ENCODE results near the gene CLPTM1.
"Not testable (repeated sequence)": the region's sequence is repeated elsewhere in the genome, so short reads cannot be mapped to it uniquely, and the experiment has no call there.

Gene CLPTM1

GRCh38 chr19:44954649-44955504 is at the start of gene CLPTM1:
Gene CLPTM1, plus strand, starts transcription at chr19:44955380. Its CDS starts 16 bp downstream, at chr19:44955396.
- Histone ChIP-seq H3K36me3 (ENCODE audit: control insufficient read depth, insufficient read depth, low read length) (peaks cover 13% of the 10 kb centered on the region; the same call in 1 of the 2 replicates), H3K4me1 (ENCODE audit: control insufficient read depth, insufficient read depth, low read length) (peaks cover 9% of the 10 kb centered on the region), H3K27me3 (ENCODE audit: control insufficient read depth, insufficient read depth, low read length) (no peaks in the 10 kb centered on the region), H3K9me3 (ENCODE audit: control insufficient read depth, insufficient read depth, low read length) (no peaks in the 10 kb centered on the region), H3K27ac (ENCODE audit: low read depth, low read length) (peak within 1 kb of the TSS; percentile 96), H3K4me3 (ENCODE audit: low read depth, low read length) (peak within 1 kb of the TSS; percentile 90), H3K9ac (ENCODE audit: low read depth, low read length) (peak within 1 kb of the TSS; percentile 86)

DNA sequence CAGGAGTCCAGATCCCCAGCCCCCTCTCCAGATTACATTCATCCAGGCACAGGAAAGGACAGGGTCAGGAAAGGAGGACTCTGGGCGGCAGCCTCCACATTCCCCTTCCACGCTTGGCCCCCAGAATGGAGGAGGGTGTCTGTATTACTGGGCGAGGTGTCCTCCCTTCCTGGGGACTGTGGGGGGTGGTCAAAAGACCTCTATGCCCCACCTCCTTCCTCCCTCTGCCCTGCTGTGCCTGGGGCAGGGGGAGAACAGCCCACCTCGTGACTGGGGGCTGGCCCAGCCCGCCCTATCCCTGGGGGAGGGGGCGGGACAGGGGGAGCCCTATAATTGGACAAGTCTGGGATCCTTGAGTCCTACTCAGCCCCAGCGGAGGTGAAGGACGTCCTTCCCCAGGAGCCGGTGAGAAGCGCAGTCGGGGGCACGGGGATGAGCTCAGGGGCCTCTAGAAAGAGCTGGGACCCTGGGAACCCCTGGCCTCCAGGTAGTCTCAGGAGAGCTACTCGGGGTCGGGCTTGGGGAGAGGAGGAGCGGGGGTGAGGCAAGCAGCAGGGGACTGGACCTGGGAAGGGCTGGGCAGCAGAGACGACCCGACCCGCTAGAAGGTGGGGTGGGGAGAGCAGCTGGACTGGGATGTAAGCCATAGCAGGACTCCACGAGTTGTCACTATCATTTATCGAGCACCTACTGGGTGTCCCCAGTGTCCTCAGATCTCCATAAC is 49.6 kb upstream of the CLPTM1 start, which contains the start of gene APOE:
TSS of gene APOE (plus strand) at position 360 of the 724 bp plus-strand sequence. CDS start 829 bp downstream, outside the sequence.
- Histone ChIP-seq H3K9me3 (ENCODE audit: control insufficient read depth, insufficient read depth, low read length) (no peaks in the 10 kb centered on the region), H3K27ac (ENCODE audit: low read depth, low read length) (peak within 1 kb of the TSS; percentile 90), H3K4me1 (ENCODE audit: control insufficient read depth, insufficient read depth, low read length) (peaks cover 5% of the 10 kb centered on the region; the same call in 1 of the 2 replicates), H3K36me3 (ENCODE audit: control insufficient read depth, insufficient read depth, low read length) (peaks cover 45% of the 10 kb centered on the region), H3K27me3 (ENCODE audit: control insufficient read depth, insufficient read depth, low read length) (no peaks in the 10 kb centered on the region), H3K4me3 (ENCODE audit: low read depth, low read length) (peak within 1 kb of the TSS; percentile 90), H3K9ac (ENCODE audit: low read depth, low read length) (peak within 1 kb of the TSS; percentile 81)

- no peaks in the 10 kb centered on the region for H3K9me3 ChIP-seq (ENCODE audit: control insufficient read depth, insufficient read depth, low read length)
- H3K27ac ChIP-seq (ENCODE audit: low read depth, low read length): no peak overlapping the region
- peaks cover 10% of the 10 kb centered on the region; the same call in 1 of the 2 replicates for H3K4me1 ChIP-seq (ENCODE audit: control insufficient read depth, insufficient read depth, low read length)
- H3K9ac ChIP-seq (ENCODE audit: low read depth, low read length): no peak overlapping the region
- H3K36me3 ChIP-seq (ENCODE audit: control insufficient read depth, insufficient read depth, low read length): peaks cover 26% of the 10 kb centered on the region
- H3K4me3 ChIP-seq (ENCODE audit: low read depth, low read length): no peak overlapping the region
- H3K27me3 ChIP-seq (ENCODE audit: control insufficient read depth, insufficient read depth, low read length): no peaks in the 10 kb centered on the region
These were observed 47.6 kb upstream of the CLPTM1 start for GRCh38 chr19:44907613-44908012.

- peaks cover 10% of the 10 kb centered on the region; the same call in 1 of the 2 replicates for H3K4me1 ChIP-seq (ENCODE audit: control insufficient read depth, insufficient read depth, low read length)
- H3K9me3 ChIP-seq (ENCODE audit: control insufficient read depth, insufficient read depth, low read length): no peaks in the 10 kb centered on the region
- peaks cover 20% of the 10 kb centered on the region for H3K36me3 ChIP-seq (ENCODE audit: control insufficient read depth, insufficient read depth, low read length)
- no peaks in the 10 kb centered on the region for H3K27me3 ChIP-seq (ENCODE audit: control insufficient read depth, insufficient read depth, low read length)
- H3K4me3 ChIP-seq (ENCODE audit: low read depth, low read length): no peak overlapping the region
- H3K9ac ChIP-seq (ENCODE audit: low read depth, low read length): no peak overlapping the region
- H3K27ac ChIP-seq (ENCODE audit: low read depth, low read length): no peak overlapping the region
These were observed 46.9 kb upstream of the CLPTM1 start for GRCh38 chr19:44908074-44908835.

DNA sequence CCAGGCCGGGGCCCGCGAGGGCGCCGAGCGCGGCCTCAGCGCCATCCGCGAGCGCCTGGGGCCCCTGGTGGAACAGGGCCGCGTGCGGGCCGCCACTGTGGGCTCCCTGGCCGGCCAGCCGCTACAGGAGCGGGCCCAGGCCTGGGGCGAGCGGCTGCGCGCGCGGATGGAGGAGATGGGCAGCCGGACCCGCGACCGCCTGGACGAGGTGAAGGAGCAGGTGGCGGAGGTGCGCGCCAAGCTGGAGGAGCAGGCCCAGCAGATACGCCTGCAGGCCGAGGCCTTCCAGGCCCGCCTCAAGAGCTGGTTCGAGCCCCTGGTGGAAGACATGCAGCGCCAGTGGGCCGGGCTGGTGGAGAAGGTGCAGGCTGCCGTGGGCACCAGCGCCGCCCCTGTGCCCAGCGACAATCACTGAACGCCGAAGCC is 46.3 kb upstream of the CLPTM1 start:
- Histone ChIP-seq H3K4me3 (ENCODE audit: low read depth, low read length) (no peak overlapping the region), H3K27me3 (ENCODE audit: control insufficient read depth, insufficient read depth, low read length) (no peaks in the 10 kb centered on the region), H3K9ac (ENCODE audit: low read depth, low read length) (no peak overlapping the region), H3K4me1 (ENCODE audit: control insufficient read depth, insufficient read depth, low read length) (peaks cover 8% of the 10 kb centered on the region; the same call in 1 of the 2 replicates), H3K9me3 (ENCODE audit: control insufficient read depth, insufficient read depth, low read length) (no peaks in the 10 kb centered on the region), H3K27ac (ENCODE audit: low read depth, low read length) (no peak overlapping the region), H3K36me3 (ENCODE audit: control insufficient read depth, insufficient read depth, low read length) (peaks cover 18% of the 10 kb centered on the region)

DNA sequence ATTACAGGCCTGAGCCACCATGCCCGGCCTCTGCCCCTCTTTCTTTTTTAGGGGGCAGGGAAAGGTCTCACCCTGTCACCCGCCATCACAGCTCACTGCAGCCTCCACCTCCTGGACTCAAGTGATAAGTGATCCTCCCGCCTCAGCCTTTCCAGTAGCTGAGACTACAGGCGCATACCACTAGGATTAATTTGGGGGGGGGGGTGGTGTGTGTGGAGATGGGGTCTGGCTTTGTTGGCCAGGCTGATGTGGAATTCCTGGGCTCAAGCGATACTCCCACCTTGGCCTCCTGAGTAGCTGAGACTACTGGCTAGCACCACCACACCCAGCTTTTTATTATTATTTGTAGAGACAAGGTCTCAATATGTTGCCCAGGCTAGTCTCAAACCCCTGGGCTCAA is 45.4 kb upstream of the CLPTM1 start:
- H3K4me3 ChIP-seq (ENCODE audit: low read depth, low read length): no peak overlapping the region
- no peaks in the 10 kb centered on the region for H3K9me3 ChIP-seq (ENCODE audit: control insufficient read depth, insufficient read depth, low read length)
- no peak overlapping the region for H3K9ac ChIP-seq (ENCODE audit: low read depth, low read length)

DNA sequence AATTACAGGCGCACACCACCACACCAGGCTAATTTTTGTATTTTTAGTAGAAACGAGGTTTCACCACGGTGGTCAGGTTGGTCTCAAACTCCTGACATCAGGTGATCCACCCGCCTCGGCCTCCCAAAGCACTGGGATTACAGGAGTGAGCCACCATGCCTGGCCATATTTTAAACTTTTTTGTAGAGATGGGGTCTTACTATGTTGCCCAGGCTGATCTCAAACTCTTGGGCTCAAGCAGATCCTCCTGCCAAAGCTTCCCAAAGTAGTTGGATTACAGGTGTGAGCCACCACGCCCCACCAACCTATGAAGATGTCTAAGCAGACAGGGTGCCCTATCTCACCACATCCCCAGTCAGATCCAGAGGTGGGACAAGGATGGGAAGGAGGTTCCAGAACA is 43.3 kb upstream of the CLPTM1 start:
- not testable (repeated sequence) for H3K27ac ChIP-seq (ENCODE audit: low read depth, low read length); H3K9me3 ChIP-seq (ENCODE audit: control insufficient read depth, insufficient read depth, low read length); H3K27me3 ChIP-seq (ENCODE audit: control insufficient read depth, insufficient read depth, low read length); H3K9ac ChIP-seq (ENCODE audit: low read depth, low read length); H3K4me1 ChIP-seq (ENCODE audit: control insufficient read depth, insufficient read depth, low read length); H3K4me3 ChIP-seq (ENCODE audit: low read depth, low read length)
- H3K36me3 ChIP-seq (ENCODE audit: control insufficient read depth, insufficient read depth, low read length): peaks cover 17% of the 10 kb centered on the region

More for the DNA sequence above, 45.4 kb upstream of the CLPTM1 start:
- peaks cover 9% of the 10 kb centered on the region for H3K4me1 ChIP-seq (ENCODE audit: control insufficient read depth, insufficient read depth, low read length)
- peaks cover 18% of the 10 kb centered on the region for H3K36me3 ChIP-seq (ENCODE audit: control insufficient read depth, insufficient read depth, low read length)
- H3K27ac ChIP-seq (ENCODE audit: low read depth, low read length): peak overlapping the region; percentile 55
- no peaks in the 10 kb centered on the region for H3K27me3 ChIP-seq (ENCODE audit: control insufficient read depth, insufficient read depth, low read length)

GRCh38 chr19:44912854-44913253 is 42.3 kb upstream of the CLPTM1 start:
- Histone ChIP-seq H3K36me3 (ENCODE audit: control insufficient read depth, insufficient read depth, low read length) (peaks cover 8% of the 10 kb centered on the region), H3K9me3 (ENCODE audit: control insufficient read depth, insufficient read depth, low read length) (no peaks in the 10 kb centered on the region), H3K4me3 (ENCODE audit: low read depth, low read length) (no peak overlapping the region), H3K27me3 (ENCODE audit: control insufficient read depth, insufficient read depth, low read length) (no peaks in the 10 kb centered on the region), H3K4me1 (ENCODE audit: control insufficient read depth, insufficient read depth, low read length) (peaks cover 9% of the 10 kb centered on the region), H3K9ac (ENCODE audit: low read depth, low read length) (no peak overlapping the region), H3K27ac (ENCODE audit: low read depth, low read length) (no peak overlapping the region)

GRCh38 chr19:44913512-44914432 is 41.4 kb upstream of the CLPTM1 start:
- Histone ChIP-seq H3K9ac (ENCODE audit: low read depth, low read length) (peak overlapping the region; percentile 73; the same call in 1 of the 2 replicates), H3K27ac (ENCODE audit: low read depth, low read length) (peak overlapping the region; percentile 76), H3K4me3 (ENCODE audit: low read depth, low read length) (peak overlapping the region; percentile 61)
- H3K9me3 ChIP-seq (ENCODE audit: control insufficient read depth, insufficient read depth, low read length); H3K36me3 ChIP-seq (ENCODE audit: control insufficient read depth, insufficient read depth, low read length); H3K4me1 ChIP-seq (ENCODE audit: control insufficient read depth, insufficient read depth, low read length); H3K27me3 ChIP-seq (ENCODE audit: control insufficient read depth, insufficient read depth, low read length): not testable (repeated sequence)

Measured in HUES48 (cell line).